Stimulated activated CD4-positive, alpha-beta T cell treated with anti-CD3 and anti-CD28 coated beads, Interleukin-1b, Interleukin-23, amount 100 ng/mL, for 48 hours (primary cell): ENCODE data around the gene NBEAL2.
"Not testable (repeated sequence)": the region's sequence is repeated elsewhere in the genome, so short reads cannot be mapped to it uniquely, and the experiment has no call there.

Experiments used
- DNase-seq: peaks from one replicate; pipeline ENCODE4 v3.0.0-alpha.2; 2020

Gene NBEAL2

GRCh38 chr3:46962427-46962826, 17.0 kb upstream of the NBEAL2 start:
- no peak for DNase-seq

DNA sequence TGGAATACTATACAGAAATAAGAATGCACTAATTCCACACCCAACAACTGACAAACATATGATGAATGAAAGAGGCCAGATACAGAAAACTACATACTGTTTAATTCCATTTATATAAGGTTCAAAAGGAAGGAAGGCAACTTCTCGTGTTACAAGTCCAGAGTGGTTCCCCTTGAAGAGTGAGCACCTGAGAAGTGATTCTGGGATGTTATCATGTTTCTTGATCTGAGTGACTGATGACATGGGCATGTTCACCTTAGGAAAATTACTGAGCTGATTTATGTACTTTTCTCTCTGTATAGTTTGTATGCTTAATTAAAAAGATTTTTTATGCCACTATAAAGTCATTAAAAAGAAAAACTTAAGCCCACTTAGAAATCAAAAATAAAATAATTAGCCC, 16.5 kb upstream of the NBEAL2 start:
- no peak for DNase-seq

DNA sequence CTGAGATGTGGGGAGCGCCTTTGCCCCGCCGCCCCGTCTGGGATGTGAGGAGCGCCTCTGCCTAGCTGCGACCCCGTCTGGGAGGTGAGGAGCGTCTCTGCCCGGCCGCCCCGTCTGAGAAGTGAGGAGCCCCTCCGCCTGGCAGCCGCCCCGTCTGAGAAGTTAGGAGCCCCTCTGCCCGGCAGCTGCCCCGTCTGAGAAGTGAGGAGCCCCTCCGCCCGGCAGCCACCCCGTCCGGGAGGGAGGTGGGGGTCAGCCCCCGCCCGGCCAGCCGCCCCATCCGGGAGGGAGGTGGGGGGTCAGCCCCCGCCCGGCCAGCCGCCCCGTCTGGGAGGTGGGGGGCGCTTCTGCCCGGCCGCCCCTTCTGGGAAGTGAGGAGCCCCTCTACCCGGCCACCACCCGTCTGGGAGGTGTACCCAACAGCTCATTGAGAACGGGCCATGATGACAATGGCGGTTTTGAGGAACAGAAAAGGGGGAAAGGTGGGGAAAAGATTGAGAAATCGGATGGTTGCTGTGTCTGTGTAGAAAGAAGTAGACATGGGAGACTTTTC, 15.4 kb upstream of the NBEAL2 start:
- not testable (repeated sequence) for DNase-seq

DNA sequence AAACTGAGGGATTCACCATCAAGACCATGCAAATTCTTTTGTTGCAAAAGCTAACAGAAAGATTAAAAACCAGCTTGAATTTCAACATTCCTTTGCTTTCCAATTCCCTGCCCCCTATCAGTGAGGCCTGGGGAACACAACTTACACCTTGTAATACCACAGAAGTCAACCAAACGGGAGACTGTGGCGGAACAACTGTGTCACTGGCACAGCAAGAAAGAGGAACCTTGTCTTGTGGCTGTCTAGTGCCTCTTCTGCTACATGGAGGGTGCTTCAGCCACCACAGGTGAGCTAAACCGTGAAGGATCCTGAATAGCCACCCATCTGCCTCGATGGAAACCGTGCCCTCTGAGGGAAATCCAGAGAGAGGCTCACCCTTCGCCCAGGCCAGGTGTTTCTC, 14.3 kb upstream of the NBEAL2 start:
- DNase-seq: no peak

- DNase-seq: no peak
Observed at GRCh38 chr3:46966811-46967210, 12.7 kb upstream of the NBEAL2 start.

- no peak for DNase-seq
Observed at GRCh38 chr3:46968783-46969428, 10.6 kb upstream of the NBEAL2 start.

DNA sequence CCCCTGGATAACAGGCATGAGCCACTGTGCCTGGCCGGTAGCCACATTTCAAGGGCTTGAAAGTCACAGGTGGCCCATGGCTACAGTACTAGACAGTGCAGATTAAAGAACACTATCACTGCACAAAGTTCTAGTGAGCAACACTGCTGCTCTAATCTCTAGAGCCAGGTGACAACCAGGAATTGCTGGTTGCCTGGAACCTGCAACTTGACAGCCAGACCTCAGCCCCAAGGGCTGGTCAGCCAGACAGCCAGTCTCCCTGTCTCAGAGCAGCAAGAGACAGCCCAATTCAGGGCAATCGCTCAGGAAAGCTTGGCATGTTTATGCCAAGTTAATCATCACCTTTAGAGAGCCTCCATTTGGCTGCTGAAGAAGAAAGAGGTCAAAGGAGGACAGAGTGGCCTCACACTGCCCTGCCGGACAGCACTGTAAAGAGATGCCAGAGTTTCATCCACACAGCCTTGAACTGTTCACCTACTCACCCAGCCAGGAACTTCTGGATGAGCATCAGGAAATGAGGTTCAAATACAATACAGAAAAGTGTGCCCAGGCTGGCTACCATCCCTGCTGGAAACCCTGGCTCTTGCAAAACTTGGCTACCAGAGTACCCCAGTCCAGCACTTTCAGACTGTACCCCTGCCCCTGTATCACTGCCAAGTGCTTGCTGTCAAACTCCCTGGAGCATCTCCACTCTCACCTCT, 8.9 kb upstream of the NBEAL2 start:
- no peak for DNase-seq

DNA sequence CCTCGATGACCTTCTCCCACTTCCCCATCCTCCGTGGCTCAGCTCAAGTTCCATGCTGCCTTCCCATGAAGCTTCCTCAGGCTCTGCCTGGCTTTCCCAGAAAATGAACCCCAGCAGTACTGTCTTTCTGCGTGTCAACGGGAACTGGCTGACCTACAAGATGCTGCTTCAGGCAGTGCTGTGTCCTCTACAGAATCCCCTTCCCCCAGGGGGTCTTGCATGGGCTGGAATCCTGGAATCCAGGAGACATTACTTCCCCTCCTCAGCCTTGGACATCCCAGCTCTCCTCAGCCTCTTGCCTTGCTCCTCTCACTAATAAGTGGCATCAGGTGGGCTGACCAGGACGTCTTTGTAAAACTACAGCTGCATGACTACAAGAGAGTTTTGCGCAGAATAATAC, 8.3 kb upstream of the NBEAL2 start:
- no peak for DNase-seq

DNA sequence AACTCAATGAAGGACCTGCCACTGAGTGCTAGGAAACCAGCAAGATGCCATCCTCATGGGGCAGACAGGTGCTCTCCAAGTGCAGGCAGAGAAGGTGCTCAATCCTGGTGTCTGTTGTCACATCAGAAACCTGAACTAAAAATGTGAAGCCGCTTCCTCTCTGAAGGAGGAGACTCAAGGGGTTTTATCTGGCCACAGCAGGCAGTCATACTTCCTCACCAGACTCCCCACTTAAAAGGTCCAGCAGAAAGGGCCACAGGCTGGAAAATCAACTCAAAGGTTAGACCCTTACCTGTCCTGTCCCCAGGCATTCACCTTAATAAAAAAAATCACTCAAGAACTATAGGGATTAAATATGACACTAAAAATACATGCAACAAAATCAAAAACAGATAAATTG, 7.7 kb upstream of the NBEAL2 start:
- no peak for DNase-seq

DNA sequence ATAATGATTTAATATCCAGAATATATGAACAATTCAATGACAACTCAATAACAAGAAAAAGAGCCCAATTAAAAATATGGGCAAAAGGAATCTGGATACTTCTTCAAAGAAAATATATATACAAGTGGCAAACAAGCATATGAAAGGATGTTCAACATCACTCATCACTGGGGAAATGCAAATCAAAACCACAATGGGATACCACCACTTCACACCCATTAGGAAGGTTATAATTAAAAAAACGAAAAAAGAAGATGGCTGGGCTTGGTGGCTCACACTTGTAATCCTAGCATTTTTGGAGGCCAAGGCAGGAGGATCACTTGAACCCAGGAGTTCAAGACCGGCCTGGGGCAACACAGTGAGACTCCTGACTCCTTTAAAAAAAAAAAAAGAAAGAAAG, 7.1 kb upstream of the NBEAL2 start:
- no peak for DNase-seq

DNA sequence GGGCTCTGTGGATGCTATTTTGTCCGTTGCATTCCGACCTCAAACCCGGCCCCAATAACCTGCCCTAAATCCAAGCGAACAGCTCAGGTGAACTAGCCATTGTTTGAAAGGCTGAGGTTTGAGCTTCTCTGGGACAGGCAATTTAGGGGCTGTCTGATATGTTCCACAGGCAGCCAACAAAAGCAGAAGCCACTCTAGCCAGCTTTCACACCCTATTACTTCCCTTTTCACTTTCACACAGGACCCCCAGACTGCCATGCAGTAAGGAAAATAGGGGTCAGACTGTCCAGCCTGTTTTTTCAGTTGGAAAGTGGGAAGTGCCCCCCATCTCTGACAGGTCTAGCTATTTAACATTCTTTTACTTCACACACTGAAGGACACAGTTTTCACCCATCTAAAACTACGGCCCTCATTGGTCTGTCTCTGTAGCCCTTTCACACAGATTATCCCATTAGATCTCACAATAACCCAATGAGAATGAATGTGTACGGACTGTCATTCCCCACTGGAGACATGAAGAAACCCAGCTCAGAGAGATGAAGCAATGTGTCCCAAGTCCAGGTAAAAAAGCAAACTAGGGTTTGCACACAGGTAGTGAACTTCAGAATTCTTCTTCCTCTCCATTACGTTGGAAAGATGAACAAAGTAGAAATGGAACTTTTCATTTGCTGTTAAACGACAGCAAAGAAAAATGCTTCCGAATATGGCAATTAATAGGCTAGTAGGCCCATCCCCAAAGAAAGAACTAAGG, 4.9 kb upstream of the NBEAL2 start:
- no peak for DNase-seq

- DNase-seq: peak; percentile 95
Observed at GRCh38 chr3:46976326-46977190, 2.9 kb upstream of the NBEAL2 start, which contains the start of gene CCDC12. Gene CCDC12, minus strand, starts transcription at chr3:46976745. Its CDS starts 13 bp downstream, at chr3:46976732.

DNA sequence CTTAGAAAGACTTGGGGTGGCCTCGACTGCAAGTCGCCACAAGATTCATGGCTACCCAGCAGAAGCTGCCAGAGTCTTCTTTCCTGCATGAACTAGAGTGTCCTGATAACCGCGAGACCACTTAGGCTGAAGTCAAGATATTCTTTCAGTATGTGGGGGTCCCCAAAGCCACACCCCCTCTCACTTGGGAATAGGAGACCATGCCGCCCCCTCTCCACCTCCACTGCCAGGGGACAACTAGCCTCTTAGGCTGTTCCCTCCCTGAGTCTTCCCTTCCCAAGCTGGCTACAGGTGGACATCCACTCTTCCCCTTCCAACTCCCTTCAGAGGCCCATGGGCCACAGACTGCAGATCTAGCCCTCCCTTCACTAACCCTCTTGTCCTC, 1.7 kb upstream of the NBEAL2 start:
- no peak for DNase-seq

DNA sequence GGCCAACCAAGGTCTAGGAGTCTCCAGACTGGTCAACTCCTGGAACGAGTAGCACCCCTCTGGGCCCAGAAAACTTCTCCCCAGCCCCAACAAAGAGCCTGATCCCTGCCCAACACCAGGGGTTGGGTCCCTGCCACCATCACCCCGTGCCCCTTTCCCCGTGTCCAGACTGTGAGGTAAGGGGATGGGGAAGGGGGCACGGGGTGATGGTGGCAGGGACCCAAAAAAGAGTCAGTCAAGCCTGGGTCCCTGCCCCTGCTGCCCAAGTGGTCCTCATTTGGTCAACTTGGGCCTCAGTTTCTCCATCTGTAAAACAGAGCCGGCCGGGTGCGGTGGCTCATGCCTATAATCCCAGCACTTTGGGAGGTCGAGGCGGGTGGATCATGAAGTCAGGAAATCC, 1.1 kb upstream of the NBEAL2 start:
- no peak for DNase-seq

DNA sequence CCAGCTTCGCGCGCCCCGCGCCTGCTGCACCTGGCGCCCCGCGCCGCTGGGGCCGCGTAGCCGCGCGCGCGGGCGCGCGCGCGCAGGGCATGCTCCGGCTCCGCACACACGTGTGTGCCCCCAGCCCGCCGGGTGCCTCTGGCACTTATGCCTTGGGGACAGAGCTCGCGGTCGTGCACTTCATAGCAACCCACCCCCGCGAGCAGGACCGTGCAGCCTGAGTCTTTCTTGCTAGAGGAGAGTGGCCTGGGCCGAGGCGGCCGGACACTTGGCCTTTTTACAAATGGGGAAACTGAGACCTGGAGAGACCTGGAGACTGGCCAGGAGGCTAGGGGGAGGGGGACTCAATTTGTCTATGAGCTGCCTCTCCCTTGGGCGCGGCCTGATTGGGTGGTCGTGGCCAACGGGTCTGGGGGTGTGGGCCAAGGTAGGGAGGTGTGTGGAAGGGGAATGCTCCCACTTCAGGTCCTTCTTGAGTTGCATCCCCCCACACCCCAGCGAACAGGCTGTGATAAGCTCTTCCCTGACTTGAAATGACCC, 562 bp downstream of the NBEAL2 start:
- no peak for DNase-seq

DNA sequence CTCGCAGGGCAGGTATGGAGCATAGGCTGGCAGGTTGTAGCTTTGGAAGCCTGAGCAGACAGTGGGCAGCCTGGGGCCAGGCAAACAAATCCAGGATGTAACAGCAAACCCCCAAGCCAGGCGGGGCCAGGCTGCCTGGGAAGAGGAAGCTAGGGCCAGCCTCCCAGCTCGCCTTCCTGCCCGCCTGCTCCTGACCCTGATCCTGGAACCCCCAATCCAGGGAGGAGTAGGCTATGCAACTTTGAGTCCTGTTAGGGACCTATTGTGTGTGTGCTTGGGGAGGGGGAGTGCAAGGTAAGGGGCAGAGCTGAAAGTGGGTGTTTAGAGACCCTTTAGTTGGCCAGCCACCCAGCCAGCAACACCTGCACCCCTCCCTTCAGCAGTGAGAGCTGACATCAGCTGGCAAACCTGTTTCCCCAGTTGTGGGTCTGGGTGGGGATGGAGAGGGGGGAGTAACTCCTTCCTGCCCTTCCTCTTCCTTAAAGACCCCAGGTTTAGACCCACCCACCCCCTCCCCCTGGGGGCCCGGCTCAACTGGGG, 2.5 kb downstream of the NBEAL2 start:
- DNase-seq: no peak

- no peak for DNase-seq
Observed at GRCh38 chr3:46982546-46982945, 3.1 kb downstream of the NBEAL2 start.

DNA sequence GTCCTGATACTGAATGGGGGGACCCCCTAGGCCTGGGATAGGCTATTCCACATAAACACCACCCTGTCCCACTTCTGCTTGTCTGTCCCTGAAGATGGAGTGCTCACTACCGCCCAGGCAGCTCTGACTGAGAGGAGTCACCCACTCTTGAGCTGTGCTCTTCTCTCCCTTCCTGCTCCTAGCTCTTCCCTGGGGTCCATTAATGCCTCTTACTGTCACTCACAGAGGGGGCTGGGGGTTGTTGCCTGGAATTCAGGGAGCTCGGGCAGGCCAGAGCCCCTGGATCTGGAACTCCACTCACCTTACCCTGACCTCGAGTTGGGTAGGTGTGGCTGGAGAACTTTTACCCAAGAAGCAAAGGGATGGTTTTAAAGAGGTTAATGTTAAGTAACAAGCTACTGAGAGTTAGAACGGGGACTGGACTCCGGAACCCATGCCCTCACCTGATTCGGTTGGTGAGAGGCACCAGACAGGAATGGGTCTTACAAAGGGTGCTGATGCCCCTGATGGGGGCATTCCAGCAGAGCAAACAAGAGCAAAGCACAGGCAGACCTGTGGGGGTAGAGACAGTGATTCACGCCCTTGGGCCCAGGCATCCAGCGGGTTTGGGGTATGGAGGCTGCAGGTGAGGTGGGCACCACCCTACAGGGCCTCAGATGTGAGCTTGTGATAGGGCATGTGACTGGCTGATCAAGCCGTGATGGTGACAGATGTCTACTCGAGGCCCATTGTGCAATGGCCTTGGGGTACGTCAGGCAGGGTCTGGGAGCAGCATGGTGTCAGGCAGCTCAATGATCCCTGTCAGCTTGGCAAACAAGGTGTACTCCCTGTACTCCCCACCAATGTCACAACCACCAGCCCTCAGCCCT, 5.4 kb downstream of the NBEAL2 start:
- no peak for DNase-seq

- DNase-seq: no peak
Observed at GRCh38 chr3:46985588-46985987, 6.1 kb downstream of the NBEAL2 start.

DNA sequence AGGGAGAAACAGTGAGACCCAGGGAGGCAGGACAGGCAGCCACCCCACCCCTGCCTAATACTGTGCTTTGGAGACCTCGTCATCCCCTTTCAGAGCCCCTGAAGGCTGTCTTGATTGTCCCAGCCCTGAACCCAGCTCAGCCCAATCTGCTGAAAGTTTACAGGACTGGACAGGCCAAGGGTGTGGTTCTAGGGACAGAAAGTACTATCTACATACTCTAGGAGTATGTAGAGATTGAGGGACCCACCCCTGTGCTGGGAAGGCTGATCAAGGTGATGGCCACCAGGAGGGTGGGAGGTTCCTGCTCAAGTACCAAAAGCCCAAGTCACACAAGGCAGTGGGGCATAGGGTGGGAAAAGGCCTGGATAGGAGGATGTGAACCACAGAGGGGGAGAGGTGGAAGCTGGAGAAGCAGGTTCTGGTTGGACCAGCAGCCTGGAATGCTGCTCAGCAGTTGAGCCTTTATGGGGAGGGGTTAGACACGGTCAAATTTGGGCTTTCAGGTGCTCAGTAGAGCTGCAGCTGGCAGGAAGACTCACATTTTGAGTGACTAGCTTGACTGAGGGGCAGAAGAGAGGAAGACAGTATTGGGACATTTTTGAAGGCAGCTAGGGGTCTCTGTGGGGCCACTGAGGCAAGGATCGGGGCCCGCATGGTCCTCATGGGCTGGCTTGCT, 6.7 kb downstream of the NBEAL2 start:
- DNase-seq: no peak
